NK-92 (cell line): ENCODE results near the gene RIPOR2.

Source experiments
- DNase-seq: peaks from one replicate; lab custom pipeline; 2025; ENCODE audit not compliant: unreplicated experiment; lab: John Stamatoyannopoulos, UW

Gene RIPOR2

DNA sequence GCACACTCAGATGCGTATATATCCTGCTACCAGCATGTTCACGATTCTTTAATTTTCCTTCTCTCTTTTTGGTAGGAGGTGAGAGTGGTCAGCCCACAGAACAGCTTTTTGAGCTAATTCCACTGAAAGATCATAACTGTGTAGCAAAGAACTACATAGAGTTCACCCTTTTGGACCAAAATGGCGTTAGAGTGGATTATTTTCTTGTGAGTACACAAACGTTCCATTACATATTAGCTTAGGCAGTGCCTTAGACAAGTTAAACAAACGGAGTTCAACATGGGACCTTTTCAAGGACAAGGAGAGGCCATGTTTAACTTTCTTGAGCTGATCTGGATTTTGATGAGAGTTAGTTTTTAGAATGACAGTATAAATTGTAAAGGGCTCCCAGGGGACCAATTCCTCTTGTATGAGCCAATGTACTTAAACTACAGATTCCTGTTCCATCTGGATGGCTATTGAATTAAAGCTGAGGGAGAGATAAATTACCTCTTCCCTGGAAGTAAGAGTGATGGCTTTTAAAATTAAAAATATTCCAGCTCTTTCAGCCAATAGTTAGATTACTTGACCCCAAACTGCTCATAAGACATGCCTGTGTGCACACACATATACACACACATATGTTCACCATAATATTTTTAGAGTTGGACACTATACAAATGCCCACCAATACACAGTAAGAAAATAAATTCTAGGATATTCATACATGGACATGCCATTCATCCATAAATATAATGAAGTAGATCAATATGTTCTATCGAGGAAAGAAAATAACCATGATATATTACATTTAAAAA is 111.4 kb downstream of the RIPOR2 start:
- DNase-seq, result no peak

DNA sequence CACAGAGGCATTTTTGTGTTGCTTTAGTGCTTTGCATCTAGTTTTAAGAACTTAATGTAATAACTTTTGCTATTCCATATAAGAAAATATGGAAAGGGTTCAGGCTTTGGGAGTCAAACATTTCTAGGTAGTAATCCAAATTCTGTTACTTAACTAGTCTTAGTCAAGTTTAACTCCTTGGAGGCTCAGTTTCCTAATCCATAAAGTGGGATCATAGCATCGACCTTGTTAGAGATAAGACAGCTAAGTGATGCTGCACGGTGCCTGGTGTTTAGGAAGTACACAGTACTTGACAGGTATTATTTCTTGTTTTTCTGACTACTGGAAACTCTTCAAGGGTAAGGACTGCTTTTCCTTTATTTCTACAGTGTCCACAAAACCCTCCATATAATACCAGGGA is 112.6 kb downstream of the RIPOR2 start:
- no peak for DNase-seq

DNA sequence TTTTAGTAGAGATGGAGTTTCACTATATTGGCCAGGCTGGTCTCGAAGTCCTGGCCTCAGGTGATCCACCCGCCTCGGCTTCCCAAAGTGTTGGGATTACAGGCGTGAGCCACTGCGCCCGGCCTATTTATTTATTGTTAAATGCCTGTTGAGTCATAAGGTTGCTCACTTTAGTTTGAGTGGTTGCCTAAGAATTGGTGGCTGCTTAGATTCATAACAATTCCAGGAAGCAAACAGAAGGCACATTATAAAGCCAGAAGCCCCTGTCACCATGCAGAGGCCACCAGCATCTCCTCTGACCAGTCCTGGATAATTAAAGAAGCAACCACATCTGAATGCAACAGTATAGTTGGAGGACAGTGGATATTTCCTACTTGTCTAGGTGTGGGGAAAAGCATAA is 113.1 kb downstream of the RIPOR2 start:
- no peak for DNase-seq

DNA sequence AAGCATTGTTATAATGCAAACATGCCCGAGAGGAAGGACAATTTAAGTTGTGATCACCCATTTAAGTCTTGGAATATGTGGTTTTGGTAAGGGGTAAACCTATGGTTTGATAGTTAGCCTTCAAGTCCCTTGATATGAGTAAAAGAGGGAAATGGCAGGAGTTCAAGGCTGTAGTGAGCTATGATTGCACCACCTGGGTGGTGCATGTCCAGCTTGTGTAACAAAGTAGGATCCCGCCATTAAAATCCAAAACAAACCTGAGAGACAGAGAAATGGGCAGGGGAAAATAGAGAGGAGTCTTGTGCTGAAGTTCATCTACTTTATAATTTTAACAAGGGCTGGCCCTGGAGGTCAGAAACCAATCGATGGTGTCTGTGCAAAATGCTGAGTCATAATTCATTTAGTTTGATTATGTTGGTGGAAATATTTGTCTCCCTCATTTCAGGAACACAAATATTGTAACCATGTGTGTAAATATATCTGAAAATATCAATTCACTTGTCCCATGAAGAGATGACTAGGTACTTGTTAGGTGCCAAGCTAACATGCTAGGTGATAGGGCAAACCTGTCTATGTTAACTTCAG is 113.8 kb downstream of the RIPOR2 start:
- DNase-seq, result no peak

DNA sequence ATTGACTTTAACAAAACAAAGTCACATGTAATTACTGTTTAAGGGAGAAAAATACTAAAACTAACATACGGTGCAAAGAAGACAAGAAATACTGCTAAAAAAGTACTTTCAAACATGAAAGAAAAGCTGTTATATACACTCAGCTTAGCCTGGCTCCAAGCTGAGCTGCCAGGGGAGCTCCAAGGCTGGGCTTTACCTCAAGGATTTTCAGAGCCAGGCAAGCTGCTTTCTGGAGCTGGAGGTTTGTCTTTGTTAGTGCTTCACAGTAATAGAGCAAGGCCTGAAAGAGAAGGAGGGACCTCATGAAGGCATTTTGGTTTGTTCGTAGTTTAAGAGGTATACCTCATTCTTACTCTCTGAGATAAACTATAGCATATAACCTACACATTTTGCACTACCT is 117.4 kb downstream of the RIPOR2 start:
- no peak for DNase-seq

DNA sequence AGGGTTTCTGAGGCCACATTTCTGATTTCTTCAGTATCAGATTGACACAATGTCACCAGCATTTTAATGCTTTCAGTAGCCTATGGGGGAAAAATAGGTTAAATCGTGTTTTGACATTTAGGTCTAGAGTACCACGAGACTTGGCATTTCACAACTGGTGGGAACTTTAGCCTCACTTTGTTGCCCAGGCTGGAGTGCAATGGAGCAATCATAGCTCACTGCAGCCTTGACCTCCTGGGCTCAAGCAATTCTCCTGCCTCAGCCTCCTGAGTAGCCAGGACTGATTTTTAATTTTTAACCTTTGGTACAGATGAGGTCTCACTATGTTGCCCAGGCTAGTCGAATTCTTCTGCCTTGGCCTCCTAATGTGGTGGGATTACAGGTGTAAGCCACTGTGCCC is 126.0 kb downstream of the RIPOR2 start:
- no peak for DNase-seq

DNA sequence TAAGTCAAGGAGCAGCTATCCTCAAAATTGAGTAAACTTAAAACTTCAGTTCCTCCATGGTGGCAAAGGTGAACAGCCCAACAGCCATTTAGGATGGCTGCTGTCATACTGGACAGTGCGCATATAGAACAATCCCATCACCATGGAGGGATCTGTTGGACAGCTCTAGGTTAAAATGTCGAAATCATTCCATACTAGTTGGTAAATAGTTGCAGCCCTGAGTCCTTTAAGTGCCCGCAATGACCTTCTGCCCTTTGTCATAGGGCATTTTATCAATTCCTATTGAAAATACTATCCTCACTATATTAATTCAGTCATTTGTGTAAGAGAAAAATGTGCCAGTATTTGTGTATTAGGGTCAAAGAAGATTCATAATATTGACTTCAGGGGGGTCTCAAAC is 128.2 kb downstream of the RIPOR2 start:
- DNase-seq, result no peak

DNA sequence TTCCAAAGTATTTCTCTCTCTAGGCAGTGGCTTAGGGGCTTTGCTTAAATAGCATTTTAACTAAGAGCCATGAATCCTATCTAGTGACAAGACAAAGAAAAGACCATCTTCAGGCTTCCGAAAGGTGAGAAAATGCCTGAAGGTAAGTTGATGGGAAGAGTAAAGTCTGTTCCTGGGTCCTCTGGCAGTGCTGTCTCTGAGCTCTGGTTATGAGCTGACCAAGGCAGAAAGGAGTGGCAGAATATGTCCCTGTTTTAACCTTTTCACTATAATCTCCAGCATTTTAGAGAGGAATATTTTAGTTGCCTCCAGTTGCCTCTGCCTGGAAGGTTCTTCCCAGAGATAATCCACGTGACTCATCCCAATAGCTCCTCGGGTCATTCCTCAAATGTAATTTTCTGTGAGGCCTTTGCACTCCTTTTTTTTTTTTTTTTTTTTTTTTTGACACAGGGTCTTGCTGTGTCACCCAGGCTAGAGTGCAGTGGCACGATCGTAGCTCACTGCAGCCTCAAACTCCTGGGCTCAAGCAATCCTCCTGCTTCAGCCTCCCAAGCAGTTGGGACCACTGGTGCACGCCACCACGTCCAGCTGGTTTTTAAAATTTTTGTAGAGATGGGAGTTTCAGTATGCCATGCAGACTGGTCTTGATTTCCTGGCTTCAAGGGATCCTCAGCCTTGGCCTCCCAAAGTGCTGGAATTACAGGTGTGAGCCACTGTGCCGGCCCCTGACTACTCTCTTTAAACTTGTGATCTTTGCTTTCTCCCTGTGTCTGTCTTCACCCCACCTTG is 133.3 kb downstream of the RIPOR2 start:
- no peak for DNase-seq

DNA sequence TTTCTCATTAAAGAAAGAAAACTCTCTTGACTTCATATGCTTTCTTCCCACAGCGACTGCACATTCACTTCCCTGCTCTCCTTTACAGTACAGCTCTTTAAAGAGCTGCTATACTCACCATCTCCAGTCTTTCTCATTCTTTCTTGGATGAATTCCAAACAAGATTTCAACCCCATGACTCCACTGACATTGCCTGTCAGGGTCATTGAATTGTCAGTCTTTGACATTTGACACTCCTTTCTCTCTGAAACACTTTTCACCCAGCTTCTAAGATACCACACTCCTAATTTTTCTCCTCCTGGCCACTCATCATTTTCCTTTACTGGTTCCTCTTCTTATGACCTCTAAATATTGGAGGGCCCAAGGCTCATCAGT is 136.2 kb downstream of the RIPOR2 start:
- DNase-seq, result no peak

DNA sequence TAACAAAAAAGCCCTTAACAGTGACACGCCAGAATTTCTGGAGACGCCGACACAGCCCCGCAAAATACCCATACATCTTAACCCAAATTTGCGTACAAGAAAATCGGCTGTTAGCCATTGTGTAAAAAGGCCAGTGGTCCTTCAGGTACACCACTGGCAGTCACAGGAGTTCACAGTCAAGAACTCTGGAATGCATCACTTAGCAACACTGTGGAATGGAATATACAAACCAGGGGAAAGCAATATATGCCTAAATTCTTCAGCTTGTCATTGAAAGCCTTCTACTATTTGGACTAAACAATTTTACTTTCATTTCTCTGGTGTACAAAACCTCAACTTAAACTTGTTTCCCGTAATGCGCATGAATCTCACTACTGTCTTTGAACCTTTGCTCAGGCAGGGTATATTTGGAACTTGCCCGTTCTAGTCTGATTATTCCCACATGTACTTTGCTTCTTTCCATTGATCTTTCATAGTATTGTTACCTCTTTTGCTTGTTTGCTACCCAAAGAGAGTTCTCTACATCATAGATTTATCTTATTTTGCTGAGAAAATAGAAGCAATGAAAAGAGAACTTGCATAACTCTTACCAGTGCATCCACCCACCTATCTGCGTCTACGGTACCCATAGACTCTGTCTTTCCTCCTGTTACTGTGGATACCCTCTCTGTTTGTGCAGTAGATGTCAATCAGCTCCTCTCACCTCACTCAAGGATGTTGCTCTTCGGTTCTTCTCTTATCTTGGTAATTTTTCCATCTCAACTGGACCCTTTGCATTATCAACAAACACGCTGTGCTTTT is 136.8 kb downstream of the RIPOR2 start, which contains the start of gene ARMH2:
Gene ARMH2 (minus strand): TSS at position 178 of the 801 bp plus-strand sequence. CDS start 60 bp downstream, at position 118.
- no peak for DNase-seq

DNA sequence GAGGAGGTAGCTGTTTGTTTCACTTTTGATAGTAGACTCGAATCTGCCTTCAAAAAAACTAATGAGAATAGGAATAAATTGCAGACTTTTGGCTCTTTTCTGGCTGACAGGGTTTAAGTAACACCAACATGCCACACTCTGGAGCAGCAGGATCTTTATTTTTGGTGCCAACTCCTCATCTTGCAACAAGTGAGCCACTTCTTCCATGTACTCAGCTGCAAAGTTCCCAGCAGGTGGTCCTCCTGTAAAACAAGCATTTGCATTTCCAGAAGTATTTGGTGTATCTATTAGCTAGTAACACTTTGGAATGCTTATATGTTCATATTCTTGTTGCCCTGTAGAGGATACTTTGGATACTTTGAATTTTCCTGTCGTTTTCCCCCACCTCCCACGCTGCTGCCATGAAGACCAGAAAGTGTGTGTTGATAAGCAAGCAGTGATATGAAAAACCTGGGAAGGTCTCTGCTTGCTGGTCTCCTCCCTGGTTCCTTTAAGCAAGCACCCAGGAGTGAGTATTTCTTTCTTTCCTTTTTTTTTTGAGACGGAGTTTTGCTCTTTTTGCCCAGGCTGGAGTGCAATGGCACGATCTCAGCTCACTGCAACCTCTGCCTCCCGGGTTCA is 138.1 kb downstream of the RIPOR2 start:
- DNase-seq, result no peak

DNA sequence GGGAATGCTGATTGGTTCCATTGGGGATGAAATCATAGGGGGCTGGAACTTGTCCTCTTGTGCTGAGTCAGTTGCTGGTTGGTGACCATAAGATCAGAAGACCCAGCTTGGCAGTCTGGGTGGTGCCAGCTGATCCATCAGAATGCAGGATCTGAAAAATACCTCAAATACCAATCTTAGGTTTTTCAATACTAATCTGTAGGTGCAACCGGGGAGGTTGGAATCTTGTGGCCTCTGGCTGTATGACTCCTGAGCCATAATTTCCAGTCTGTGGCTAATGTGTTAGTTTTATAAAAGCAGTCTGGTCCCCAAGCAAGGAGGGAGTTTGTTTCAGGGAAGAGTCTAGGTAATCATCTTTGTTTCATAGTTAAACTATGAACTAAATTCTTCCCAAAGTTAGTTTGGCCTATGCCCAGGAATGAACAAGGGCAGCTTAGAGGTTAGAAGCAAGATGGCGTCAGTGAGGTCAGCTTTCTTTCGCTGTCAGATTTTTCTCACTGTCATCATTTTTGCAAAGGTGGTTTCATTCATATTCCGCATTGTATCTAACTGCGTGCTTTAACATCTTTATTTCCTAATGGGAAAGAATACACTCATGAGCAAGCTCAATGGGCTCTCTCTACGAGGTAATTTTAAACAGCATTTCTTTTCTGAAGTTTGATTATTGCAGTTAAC is 139.0 kb downstream of the RIPOR2 start:
- no peak for DNase-seq

DNA sequence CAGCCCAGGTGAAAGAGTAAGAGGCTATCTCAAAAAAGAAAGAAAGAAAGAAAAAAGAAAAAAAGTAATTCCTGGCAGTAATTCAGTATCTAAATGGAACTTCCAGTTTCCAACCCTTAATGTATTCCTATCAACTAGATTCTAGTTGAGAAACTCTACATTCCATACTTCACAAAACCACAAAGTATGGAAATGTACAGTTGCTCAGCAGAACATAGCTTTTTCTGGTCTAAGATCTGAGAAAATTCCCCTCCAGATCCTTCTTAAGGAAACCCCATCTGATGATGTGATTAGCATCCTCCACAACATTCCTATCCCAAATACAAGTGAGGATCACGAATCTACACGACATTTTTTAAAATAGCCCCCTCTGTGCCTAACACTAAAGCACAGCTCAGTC is 140.7 kb downstream of the RIPOR2 start:
- DNase-seq, result no peak

DNA sequence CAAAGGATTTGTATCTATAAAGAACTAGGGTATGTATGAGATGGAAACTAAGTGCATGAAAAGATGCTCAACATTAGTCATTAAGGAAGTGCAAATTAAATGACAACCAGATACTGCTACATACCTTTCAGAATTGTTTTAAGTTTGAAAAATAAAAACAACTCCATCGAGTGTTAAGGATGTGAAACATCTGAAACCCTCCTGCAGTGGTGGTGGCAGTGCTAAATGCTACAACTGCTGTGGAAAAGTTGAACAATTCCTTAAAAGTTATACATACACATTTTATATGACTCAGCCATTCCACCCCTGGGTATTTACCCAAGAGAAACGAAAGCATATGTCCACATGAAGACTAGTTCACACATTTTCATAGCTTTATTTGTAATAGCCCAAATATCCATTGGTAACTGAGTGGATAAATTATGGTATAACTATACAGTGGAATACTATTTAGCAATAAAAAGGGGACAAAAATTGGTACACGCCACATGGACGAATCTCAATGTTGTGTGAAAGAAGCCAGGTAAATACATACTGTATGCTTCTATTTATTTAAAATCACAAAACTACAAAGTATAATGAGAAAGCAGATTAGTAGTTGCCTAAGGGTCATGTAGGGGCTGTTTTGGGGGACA is 147.6 kb downstream of the RIPOR2 start:
- DNase-seq, result no peak

DNA sequence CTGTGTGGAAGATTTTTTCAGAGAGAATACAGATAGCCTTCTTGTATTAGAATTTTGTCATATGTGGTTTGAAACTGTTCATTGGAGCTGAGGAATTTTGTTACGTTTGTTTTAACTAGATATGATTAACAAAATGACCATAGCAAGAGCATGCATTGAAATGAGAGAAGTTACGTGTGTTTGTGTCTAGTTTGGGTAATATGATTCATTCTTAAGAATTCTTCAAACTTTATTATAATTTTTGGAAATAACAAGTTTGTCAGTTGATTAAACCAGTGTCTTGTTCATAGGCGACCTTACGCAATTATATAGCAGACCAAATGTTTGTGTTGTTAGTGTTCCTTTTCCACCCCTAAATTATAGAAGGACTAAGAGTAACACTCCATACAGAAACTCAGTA is 155.6 kb downstream of the RIPOR2 start:
- DNase-seq, result no peak

DNA sequence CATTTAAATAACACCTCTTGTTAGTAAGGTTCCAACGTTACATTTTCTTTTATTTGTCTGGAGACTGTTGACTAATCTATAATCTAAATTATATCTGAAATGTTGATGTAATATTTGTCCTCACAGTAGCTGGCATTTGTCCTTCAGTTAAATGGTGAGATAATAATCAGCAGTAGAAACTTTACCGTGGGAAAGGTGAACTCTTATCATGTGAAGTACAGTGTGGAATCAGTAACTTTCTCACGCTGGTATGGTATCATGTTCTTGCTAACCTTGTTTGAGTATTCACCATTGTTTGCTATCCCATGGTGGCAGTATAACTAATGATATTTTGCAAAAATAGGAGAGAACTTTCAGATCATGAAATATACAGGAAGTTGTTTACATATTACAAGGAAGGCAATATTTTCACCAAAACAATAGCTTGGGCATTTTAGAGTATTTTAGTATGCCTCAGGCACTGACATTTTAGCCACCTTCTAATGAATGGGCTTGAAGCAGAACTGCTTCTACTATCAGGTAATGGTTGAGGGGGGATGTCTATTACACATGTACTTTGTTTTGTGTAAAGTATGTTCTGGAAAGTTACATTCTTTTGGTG is 156.2 kb downstream of the RIPOR2 start:
- no peak for DNase-seq

DNA sequence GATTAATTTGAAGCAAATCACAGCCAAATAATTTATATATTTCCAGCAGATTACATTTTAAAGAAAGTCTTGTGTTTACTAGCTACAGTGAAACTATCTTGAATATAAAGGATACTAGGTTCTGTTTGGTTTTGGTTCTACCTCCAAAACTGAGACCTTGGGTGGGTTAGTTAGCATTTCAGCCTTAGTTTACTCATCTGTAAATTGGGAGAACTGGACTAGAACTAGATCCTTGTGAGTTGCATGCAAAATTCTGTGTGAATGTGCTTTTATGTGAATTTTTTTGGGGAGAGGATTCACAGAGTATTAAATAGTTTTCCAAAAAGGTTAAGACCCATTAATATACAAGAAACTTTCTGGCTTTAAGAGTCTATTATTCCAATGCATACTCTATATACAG is 156.9 kb downstream of the RIPOR2 start:
- DNase-seq, result no peak

DNA sequence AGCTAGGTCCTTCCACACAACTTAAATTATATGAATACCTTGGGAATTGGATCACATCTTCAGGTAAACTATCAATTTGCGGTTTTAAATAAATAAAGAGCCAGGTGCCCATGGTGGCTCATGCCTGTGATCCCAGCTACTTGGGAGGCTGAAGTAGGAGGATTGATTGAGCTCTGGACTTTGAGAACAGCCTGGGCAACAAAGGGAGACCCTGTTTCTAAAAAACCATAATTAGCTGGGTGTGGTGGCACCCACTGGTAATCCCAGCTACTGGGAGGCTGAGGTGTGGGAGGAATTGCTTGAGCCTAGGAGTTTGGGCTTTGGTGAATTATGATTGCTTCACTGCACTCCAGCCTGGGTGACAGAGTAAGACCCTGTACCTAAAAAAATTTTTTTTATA is 157.6 kb downstream of the RIPOR2 start:
- no peak for DNase-seq

DNA sequence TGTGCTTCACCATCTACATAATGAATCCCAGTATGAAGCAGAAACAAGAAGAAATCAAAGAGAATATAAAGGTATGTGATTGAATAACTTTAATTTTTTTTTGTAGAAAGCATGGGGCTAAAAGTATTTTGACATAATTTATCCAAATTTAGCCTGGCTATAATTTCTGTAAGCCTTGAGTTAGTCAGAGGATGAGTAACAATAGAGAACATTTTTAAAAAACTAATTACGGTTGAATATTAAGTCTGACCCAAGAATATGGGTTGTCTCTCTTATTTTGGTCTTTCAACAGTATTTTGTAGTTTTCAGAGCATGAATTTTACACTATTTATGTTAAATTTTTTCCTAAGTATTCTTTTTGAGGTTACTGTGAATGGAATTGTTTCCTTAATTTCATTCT is 158.5 kb downstream of the RIPOR2 start:
- DNase-seq, result no peak
